GM21447 (cell line): Measurements from ENCODE around the gene LIX1L.
"Not testable (repeated sequence)": the region's sequence is repeated elsewhere in the genome, so short reads cannot be mapped to it uniquely, and the experiment has no call there.

Source experiments
- ATAC-seq: cut with Tn5 transposase; IDR thresholded peaks from one replicate; pipeline ENCODE4 v1.9.1; 2021; ENCODE audit not compliant: unreplicated experiment

LIX1L gene

DNA sequence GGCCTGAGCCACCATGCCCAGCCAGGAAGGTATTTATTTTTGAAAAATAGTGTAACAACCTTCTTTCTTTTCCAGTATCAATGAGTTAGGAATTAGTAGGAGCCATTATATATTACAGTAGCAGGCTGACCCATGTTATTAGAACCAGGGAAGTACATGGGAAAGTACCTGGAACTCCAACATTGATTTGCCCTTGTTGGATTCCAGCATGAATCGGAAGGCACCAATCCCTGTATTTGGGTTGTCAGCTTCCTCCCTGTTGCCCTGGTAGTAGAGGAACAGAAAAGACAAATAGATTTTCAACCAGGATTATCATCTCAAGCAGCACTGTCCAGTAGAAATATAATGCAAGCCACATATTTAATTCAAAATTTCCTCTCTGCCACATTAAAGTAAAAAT is 20.4 kb downstream of the LIX1L start:
- ATAC-seq = no peak

DNA sequence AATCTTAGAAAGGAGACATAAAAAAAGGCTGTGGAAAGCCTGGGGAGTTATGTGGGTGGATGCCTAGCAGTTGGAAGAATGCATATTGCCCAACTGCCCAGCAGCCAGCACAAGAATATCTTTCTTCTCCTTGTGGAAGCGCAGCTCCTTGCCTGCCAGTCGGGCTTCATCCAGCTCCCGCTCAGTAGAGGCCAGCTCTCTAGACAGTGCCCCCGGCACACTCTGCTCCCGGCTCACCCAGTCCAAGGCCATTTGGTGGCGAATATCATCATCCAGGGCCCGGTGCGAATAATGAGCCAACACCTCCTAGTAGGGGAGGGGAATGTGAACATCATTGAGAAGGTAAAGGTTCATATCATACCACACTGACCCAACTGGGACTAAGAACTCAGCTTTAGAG is 21.6 kb downstream of the LIX1L start:
- ATAC-seq = no peak

DNA sequence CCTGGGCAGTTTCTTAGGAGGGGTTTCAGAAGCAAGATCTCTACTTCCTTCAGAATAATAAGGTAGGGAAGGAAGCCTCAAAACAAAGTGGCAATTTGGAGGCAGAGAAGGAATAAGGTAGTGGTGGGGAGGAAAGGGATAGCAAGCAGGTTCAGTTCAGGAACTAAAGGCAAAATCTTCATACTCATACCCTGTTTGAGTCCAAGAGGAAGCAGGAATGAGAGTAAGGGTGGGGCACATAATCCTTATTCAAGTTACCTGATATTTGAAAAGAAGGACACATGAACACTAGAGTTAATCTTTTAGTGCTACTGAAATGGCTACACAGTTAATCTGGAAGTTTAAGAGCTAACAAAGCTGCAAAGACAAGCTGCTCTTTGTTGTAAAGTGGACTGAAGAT is 22.1 kb downstream of the LIX1L start:
- no peak for ATAC-seq

DNA sequence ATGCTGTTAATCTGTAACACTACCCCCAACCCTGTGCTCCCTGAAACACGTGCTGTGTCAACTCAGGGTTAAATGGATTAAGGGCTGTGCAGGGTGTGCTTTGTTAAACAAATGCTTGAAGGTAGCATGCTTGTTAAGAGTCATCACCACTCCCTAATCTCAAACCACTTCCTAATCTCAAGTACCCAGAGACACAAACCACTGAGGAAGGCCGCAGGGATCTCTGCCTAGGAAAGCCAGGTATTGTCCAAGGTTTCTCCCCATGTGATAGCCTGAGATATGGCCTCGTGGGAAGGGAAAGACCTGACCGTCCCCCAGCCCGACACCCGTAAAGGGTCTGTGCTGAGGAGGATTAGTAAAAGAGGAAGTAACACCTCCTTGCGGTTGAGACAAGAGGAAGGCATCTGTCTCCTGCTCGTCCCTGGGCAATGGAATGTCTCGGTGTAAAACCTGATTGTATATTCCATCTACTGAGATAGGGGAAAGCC is 25.3 kb downstream of the LIX1L start:
- ATAC-seq = not testable (repeated sequence)

DNA sequence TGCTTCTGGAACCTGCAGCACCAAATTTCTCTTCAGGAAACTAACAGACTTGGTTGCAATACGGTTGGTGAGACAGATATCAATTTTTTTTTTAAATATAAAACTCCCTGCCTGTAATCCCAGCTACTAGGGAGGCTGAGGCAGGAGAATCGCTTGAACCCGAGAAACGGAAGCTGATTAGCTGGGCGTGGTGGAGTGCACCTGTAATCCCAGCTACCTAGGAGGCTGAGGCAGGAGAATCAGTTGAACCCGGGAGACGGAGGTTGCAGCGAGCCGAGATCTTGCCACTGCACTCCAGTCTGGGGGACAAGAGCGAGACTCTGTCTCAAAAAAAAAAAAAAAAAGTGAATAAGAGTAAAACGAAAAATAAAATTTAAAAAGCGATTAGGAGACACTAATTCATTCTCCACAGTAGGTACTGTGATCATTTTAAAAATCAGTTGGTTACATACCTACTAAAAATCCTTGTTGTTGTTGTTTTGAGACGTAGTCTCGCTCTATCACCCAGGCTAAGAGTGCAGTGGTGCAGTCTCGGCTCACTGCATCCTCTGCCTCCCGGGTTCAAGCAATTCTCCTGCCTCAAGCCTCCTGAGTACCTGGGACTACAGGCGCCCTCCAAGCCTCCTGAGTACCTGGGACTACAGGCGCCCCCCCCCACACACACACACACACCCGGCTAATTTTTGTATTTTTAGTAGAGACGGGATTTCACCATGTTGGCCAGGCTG is 29.7 kb downstream of the LIX1L start:
- no peak for ATAC-seq

DNA sequence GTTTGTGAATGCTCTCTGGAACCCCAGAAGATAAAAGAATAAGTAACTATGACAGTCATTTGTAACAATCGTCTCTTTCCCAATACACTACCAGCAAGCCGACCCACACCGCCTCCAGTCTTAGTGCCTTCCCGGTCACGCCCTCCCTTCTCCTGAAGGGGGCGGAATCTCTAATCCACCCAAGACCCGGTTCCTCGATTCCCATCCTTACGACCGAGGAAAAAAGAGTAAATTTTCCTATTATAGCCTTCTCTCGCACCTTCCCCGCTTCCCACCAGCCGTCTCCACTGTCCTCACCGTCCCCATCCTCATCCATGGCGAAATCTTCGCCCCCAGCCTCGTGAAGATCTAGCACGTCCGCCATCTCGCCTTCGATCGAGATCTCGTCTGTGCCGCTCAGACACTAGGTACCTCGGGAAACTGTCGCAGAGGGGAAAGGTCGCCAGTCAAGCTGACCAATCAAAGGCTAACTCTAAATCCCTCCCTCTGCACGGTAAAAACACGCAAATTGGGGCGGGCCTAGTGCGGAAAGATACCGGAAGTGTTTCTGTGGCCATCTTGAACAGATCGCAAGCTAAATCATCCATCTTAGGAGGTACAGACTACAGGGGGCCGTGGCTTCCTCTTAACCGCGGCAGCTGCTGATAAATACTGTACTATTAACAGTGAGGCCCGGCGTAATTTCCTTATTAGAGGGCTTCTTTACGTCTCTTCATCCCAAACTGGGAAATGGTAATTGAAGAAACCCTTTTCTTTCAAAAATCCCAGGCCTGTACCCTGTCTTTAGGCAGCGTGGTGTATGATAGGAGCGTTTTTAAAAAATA is 30.5 kb downstream of the LIX1L start, which contains the start of gene RBM8A:
Gene RBM8A (minus strand): TSS at position 422 of the 824 bp plus-strand sequence. CDS start 58 bp downstream, at position 364.
- ATAC-seq = peak; percentile 97

DNA sequence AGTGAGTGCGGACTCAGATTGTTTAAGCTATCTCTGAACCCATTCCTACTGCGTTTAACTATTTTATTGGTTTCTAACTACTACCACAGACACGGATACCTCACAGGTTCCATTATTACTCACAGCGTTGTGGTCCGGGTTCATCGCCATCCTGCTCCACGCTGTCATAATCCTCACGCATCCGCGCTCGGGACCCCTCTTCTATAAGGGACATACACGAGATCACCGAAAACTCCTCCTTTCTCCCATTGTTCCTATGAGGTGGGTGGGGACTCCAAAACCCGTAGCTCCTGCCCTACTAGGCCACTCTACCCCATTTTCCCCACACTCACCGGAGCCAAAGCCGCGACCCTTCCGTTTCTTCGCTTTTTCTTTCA is 31.1 kb downstream of the LIX1L start:
- ATAC-seq = no peak

DNA sequence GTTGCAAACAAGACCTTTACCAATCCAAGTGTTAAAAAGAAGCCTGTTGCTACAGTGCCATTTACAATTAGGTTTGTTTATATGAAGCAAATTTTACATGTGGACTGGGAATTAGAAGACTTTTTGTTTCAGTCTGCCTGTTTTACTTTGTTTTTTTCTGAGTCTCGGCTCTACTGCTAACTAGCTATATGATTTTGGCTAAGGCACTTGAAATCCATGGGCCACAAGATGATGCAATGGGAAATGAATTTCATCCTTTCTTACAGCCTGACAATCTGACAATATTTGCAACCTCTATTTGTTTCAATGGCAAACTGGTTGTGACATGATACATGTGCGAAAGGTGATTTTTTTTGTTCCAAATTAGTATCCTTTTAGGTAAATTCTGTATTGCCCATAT is 35.6 kb downstream of the LIX1L start:
- no peak for ATAC-seq

DNA sequence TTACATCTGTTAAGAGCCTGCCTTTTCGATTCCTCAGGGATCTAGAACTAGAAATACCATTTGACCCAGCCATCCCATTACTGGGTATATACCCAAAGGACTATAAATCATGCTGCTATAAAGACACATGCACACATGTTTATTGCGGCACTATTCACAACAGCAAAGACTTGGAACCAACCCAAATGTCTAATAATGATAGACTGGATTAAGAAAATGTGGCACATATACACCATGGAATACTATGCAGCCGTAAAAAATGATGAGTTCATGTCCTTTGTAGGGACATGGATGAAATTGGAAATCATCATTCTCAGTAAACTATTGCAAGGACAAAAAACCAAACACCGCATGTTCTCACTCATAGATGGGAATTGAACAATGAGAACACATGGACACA is 37.5 kb downstream of the LIX1L start:
- not testable (repeated sequence) for ATAC-seq

DNA sequence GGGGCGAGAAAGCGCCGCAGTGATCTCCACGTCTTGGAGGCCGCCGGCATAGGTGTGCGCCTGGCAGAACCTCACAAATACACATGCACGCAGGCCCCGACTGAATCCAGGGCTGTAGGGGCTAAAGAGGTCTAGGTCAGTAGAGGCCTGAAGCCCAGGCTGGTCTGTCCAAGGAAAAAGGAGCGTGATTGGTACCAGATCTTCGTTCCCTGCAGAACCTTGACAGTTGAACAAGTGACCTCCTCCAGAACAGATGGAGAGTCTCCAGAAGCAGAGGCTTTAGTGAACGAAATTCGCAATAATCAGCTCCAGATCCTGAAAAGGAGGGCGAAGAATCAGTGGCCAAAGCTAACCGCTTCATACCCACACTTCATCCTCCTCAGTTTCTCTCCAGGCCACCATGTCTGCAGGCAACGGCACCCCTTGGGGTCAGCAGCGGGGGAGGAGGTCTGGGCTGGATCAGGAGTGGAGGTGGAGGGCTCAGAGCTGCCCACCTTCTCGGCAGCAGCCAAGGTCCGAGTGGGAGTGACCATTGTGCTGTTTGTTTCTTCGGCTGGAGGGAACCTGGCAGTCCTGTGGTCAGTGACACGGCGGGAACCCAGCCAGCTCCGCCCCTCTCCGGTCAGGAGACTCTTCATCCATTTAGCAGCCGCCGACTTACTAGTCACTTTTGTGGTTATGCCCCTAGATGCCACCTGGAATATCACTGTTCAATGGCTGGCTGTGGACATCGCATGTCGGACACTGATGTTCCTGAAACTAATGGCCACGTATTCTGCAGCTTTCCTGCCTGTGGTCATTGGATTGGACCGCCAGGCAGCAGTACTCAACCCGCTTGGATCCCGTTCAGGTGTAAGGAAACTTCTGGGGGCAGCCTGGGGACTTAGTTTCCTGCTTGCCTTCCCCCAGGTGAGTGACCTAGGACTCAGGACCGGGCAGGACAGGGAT is 38.6 kb downstream of the LIX1L start:
- peak; percentile 81 for ATAC-seq

DNA sequence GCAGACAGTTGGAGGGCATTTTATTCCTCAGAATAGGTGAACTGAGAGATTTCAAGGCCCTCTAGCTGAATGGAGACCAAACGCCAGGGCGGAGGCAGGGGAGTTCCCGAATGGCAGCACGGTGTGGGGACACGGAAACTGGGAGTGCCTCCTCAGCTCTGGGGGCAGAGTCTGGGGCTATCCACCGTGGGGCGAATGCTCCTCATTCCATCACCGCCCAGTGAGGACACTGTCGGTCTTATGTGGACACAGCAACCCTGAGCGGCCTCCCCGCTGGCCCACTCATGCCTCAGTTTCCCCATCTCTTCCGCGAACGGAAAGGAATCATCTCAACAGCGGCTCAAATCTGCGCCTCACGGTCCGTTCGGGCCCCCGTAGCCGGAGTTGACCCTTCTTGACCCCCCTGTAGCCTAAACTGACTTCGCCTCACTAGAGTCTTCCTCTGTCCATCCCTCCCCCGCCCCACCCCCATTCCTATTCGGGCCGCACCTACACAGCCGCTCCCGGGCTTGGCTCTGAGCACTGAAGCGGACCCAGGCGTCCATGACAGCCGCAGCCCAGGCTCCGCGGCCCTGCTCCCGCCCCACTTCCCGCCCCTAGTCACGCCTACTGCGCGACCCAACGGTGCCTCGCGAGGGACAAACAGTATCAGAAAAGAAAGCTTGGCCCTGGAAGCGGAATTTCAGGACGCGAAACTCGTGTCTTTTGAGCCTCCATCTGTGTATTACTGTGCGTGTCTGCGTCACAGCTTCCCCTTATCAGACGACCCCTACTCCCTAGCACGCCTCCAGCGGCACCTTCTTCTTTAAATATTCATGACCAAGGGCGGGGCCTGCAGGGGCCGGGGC is 39.4 kb downstream of the LIX1L start, which contains the start of gene PEX11B:
Gene PEX11B (minus strand): TSS at position 574 of the 848 bp plus-strand sequence. CDS start 29 bp downstream, at position 545.
- peak; percentile 75 for ATAC-seq

DNA sequence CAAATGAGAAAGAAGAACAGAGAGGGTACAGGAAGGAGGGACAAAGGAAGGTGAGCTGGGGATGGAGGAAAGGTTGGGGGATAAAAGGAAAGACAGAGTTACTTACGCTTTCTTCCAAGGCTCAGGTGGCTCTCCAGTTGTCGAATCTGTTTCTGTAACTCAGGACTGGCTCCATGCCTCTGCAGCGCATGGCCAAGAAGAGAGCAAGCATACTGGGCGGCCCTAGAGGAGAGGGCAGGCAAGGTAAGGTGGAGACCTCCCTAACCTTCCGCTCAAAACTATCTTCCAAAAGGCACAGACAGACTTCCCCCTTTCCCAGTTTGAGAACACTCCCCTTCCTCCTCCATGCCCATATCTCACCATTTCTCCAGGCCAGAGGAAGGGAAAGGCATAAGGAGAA is 40.2 kb downstream of the LIX1L start:
- ATAC-seq = no peak

DNA sequence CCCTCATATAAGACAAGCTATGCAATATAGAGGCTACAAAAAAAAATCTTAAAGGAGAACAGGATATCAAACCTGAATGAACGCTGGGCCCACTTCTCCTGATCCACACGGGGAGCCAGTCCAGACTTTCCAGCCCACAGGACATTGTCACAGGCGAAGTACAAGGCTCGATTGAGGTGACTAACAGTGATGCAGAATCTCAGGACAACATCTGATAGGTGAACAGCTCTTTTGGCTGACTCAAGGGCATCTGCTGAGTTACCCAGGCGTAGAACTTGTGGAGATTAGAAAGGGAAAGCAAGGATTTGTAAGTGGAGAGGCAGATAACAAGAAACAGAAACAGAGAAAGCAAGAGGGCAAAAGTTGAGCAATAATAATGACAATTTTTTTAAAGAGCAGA is 41.1 kb downstream of the LIX1L start:
- no peak for ATAC-seq

DNA sequence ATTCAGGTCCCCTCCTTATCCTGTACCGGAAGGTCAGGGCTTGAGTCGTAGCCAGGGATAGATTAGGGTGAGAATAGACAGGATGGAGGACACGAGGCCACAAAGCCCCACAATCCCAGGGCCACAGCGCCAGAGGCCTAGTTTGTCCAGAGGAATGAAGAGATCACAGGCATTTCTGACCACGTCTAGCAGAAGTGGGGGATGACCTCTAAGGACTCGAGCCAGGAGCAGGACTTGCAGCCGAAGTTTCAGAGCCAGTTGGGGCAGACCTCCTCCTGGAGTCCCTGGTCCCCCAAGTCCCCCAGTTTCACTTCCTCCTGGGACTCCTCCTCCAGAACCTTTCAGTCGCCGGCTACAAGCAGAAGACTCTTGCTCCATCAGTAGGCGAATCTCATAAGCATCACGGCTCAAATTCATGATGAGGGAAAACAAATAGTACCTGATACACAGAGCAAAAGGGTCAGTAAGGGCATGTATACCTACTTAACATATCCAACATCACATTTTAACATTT is 45.6 kb downstream of the LIX1L start:
- ATAC-seq = no peak

DNA sequence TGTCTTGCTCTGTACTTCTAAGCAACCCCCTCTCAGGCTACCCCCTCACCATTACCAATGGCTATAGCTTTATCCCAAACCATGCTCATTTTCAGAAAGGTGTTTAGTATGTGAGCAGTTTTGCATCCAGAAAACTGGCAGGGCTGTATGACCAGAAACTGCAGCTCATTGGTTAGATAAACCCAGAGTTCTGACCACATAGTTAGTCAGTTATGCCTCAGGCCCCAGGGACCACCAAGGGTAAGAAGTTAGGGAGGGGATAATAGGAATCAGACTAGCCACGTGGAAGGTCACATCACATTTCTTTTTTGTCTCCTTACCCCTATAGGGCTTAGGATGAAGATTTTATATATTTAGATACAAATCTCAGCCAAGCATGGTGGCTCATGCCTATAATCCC is 49.2 kb downstream of the LIX1L start:
- ATAC-seq = no peak

DNA sequence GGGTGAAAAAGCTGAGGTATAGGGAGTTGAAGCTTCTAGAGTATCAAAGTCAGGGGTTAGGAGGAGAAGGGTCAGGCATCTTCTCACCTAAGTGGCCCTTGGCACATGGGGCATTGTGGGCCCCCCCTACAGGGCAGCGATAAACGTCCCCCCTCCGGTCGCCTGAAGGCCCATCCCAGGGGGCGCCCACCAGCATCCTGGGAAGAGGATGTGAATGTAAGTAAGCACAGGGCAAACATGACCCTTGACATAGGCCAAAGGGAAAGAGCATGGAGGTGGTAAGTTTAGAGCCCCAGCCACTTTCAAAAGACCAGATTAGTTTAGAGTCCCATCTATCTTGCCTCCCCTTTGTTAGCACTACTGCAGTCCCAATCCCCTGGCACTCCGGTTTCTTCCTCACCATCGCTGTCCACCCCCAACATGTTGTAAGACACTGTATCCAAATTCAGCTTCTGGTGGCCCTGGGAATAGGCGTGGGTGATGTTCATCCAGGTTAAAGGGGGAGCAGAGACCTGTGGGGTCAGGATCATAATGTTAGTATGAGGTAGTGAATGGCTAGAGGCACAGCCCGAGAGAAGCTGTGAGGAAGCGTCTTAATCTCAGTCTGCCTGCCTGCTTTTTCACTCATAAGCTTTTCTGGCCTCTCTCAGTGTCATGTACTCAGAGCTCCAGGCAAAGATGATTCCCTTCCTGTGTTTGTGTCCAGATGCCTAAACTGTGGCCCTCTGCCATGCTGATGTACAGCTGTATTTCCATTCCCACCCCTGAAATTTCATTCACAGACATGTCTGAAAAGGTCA is 50.7 kb downstream of the LIX1L start:
- ATAC-seq = no peak

DNA sequence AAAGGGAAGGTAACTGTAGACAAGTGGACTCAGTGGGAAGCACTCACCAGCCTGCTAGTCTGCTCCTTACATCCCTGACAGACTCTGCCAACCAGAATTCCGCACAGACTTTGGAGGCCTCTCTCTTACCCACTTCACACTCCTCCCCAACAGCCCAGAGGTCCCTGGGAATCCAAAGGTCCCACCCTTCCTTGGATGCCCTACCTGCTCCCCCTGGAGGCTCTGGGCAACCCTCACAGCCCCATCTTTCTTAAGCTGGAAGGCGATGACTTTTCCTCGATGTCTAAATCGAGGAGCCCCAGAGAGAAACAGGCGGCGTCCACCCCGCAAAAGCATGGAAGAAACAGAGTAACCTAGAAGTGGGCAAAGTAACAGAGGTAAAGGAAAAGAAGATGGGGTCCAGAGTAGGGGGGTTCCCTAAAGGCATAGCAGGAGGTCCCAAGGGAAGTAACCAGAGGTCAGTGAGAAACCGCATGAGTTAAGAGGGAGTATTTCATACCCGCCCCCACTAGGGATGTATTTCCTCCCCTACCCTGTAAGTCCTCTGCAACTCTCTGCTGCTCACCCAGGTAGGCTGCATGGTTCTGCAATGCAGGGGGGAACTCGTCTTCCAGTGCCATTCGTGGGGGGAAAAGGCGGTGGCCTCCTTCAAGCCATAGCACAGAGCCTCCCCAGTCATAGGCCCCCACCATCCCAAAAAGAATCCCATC is 56.4 kb downstream of the LIX1L start:
- no peak for ATAC-seq

DNA sequence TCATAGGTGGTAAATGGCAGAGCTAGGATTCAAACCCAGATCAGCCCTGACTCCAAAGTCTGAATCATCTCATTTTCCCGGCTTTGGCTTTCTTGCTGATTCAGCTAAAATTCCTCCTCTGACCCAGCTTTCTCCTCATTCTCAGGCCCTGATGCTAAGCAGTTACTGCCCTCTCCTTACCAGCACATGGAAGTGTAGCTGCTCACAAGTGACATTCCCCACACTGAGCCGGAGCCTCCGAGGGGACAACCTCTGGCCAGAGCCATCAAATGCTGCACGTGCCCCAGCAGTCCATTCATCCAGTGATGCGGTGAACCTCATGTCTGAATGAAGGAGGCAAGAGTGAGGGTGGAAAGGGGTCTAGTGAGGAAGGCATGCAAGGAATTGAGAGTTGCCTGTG is 59.1 kb downstream of the LIX1L start:
- no peak for ATAC-seq
